GM13976 (cell line): Measurements from ENCODE around the gene OR14J1.
"Not testable (repeated sequence)": the region's sequence is repeated elsewhere in the genome, so short reads cannot be mapped to it uniquely, and the experiment has no call there.

ENCODE experiments used
- DNase-seq: peaks from one replicate; pipeline ENCODE4 v3.0.0; 2012; ENCODE audit warnings: low spot score
- in situ Hi-C: fragments of 300-500 bp; cut with MboI; formaldehyde crosslinking; loops from one replicate; pipeline ENCODE4 v1.12.0; 2022; ENCODE audit warnings: low sequenced_read_pairs, mixed read lengths, inconsistent platforms; ENCODE audit not compliant: unreplicated experiment
- TF ChIP-seq, protein P1 (sequence below): IDR thresholded peaks from 2 replicates; pipeline ENCODE4 v1.5.1; 2012; ENCODE audit warnings: borderline replicate concordance, mild to moderate bottlenecking; ENCODE audit not compliant: insufficient read depth; ENCODE audit errors: extremely low read depth, missing control alignments, control extremely low read depth

OR14J1 gene

GRCh38 chr6:29295181-29295585 lies 6.3 kb upstream of the OR14J1 start:
- no peak for DNase-seq
- TF ChIP-seq, protein P1, sequence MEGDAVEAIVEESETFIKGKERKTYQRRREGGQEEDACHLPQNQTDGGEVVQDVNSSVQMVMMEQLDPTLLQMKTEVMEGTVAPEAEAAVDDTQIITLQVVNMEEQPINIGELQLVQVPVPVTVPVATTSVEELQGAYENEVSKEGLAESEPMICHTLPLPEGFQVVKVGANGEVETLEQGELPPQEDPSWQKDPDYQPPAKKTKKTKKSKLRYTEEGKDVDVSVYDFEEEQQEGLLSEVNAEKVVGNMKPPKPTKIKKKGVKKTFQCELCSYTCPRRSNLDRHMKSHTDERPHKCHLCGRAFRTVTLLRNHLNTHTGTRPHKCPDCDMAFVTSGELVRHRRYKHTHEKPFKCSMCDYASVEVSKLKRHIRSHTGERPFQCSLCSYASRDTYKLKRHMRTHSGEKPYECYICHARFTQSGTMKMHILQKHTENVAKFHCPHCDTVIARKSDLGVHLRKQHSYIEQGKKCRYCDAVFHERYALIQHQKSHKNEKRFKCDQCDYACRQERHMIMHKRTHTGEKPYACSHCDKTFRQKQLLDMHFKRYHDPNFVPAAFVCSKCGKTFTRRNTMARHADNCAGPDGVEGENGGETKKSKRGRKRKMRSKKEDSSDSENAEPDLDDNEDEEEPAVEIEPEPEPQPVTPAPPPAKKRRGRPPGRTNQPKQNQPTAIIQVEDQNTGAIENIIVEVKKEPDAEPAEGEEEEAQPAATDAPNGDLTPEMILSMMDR, result no peak
- in situ Hi-C loops, result no loop called here

DNA sequence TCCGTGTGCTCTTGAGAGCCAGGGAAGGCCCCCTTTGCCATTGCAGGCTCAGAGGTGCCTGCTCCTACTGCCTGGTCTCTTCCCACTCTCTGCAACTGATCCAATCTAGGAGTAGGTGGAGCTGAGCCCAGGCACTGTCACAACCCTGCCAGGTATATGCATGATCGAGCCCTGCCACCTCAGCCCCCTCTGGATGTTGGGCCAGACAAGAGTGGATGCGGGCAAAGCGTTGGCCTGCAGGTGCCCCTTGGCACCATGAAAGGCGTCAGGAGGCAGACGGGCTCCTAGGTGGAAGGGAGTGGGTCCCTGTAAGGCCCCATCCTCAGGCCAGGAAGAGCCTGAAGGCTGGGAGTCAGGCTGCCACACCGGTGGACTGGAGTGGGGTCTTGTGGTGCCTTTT lies 5.9 kb upstream of the OR14J1 start:
- no peak for DNase-seq
- in situ Hi-C loops, result no loop called here
- TF ChIP-seq, protein P1, result no peak

DNA sequence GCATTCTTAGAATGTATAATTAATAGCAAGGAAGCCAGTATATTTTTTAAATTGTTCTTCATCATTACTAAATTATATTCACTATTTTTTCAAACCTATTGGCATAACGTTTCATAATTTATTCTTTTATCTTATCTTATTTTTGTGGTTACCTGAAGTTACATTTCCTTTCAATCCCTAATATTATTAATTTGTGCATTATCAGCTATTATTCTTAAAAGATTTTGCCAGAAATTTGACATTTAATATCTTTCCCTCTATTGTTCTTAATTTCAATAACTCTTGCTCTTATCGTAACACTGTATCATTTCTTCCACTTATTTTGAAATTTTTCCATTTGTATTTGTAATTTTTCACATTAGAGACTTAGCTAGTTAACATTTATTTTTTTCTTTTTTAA lies 18.4 kb downstream of the OR14J1 start:
- DNase-seq, result no peak
- TF ChIP-seq, protein P1, result no peak
- in situ Hi-C loops, result no loop called here

- DNase-seq, in situ Hi-C loops: not testable (repeated sequence)
These were observed 21.8 kb downstream of the OR14J1 start for GRCh38 chr6:29323332-29323731.

DNA sequence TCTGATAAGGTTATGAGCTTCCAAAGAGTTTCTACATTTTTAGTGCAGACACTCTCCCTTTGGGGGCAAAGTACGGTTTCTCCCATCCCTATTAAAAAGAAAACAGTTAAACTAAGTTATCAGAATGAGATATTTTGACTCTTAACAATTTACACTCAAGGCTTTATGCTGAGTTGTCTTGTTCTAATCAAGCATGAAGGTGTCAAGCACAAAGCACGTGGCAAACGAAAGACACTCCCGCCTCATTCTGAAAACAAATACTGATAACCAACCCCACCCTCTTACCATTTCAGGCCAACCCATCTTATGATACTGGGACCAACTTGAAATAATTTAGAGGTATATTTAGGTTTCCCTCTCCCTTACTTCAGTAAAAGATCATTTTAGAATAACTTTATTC lies 24.3 kb downstream of the OR14J1 start:
- TF ChIP-seq, protein P1, result no peak
- in situ Hi-C loops, result no loop called here
- no peak for DNase-seq

GRCh38 chr6:29332676-29333075 lies 31.2 kb downstream of the OR14J1 start:
- TF ChIP-seq, protein P1, result no peak
- DNase-seq, result no peak
- in situ Hi-C loops, result no loop called here

DNA sequence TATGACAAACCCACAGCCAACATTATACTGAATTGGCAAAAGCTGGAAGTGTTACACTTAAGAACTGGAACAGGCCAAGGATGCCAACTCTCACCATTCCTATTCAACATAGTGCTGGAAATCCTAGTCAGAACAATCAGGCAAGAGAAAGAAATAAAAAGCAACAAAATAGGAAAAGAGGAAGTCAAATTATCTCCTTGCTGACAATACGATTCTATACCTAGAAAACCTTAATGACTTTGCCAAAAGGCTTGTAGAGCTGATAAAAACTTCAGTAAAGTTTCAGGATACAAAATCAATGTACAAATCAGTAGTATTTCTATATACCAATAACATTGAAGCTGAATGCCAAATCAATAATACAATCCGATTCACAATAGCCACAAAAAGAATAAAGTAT lies 34.8 kb downstream of the OR14J1 start:
- in situ Hi-C loops, result no loop called here
- TF ChIP-seq, protein P1, result no peak
- DNase-seq, result no peak
